PC-3 (cell line): ENCODE results near the gene CLRN3. TPM values are rescaled to one million over a fixed set of nuclear protein-coding genes. Genes with fewer than 3 reads are reported as not detected.

Experiments used
- ATAC-seq: fragments of 200-7000 bp; cut with Tn5 transposase; 2 replicates; pipeline ENCODE4 v1.9.1; 2020; ENCODE audit warnings: mild to moderate bottlenecking, moderate library complexity
- BruUV-seq: library from RNA; stranded (reverse); fragments of 400-500 nt; replicated peaks from 2 replicates; lab custom pipeline; 2021; lab: Mats Ljungman, UMichigan
- CTCF ChIA-PET: fragments of 300-600 bp; sonication (Branson Sonifier 250); formaldehyde crosslinking; loops from one replicate; lab custom pipeline; 2022; ENCODE audit warnings: antibody characterized with exemption; lab: Charles Lee
- POLR2A ChIA-PET: fragments of 300-600 bp; sonication (Branson Sonifier 250); formaldehyde crosslinking; loops from one replicate; lab custom pipeline; 2022; ENCODE audit warnings: antibody characterized with exemption; ENCODE audit not compliant: unreplicated experiment; lab: Charles Lee
- DNase-seq: peaks from one replicate; pipeline ENCODE4 v3.0.0-alpha.2; 2015
- H2AFZ ChIP-seq: fragments of 300-600 bp; sonication (generic); 2 replicates; pipeline ENCODE4 v1.6.0; 2016; ENCODE audit warnings: antibody characterized with exemption, low read length
- H3F3A ChIP-seq: fragments of 300-600 bp; sonication (generic); one replicate; pipeline ENCODE4 v1.6.0; 2017; ENCODE audit warnings: antibody characterized with exemption, low read length, control low read depth, mild to moderate bottlenecking; ENCODE audit not compliant: unreplicated experiment
- H3K27ac ChIP-seq: fragments of 300-600 bp; sonication (generic); 2 replicates; pipeline ENCODE4 v1.5.1; 2016; ENCODE audit warnings: mild to moderate bottlenecking, low read length
- H3K27me3 ChIP-seq: fragments of 300-600 bp; sonication (generic); 2 replicates; pipeline ENCODE4 v1.6.1; 2016; ENCODE audit warnings: low read length, mixed read lengths
- H3K36me3 ChIP-seq: fragments of 300-600 bp; sonication (generic); 2 replicates; pipeline ENCODE4 v1.6.1; 2016; ENCODE audit warnings: low read depth, mixed run types, low read length, mixed read lengths
- H3K4me1 ChIP-seq: fragments of 300-600 bp; sonication (generic); 2 replicates; pipeline ENCODE4 v1.5.1; 2016; ENCODE audit warnings: low read length; ENCODE audit not compliant: insufficient read depth
- H3K4me2 ChIP-seq: fragments of 300-600 bp; sonication (generic); 2 replicates; pipeline ENCODE4 v1.6.0; 2016; ENCODE audit warnings: low read length
- H3K4me3 ChIP-seq: fragments of 300-600 bp; sonication (generic); 2 replicates; pipeline ENCODE4 v1.5.1; 2016; ENCODE audit warnings: mild to moderate bottlenecking, low read length, mixed read lengths
- H3K79me2 ChIP-seq: fragments of 300-600 bp; sonication (generic); 2 replicates; pipeline ENCODE4 v1.6.1; 2017; ENCODE audit warnings: low read length, mixed read lengths
- H3K9ac ChIP-seq: fragments of 300-600 bp; sonication (generic); 2 replicates; pipeline ENCODE4 v1.6.0; 2016; ENCODE audit warnings: mild to moderate bottlenecking, low read length
- H3K9me2 ChIP-seq: fragments of 300-600 bp; sonication (generic); replicated peaks from 2 replicates; pipeline ENCODE4 v1.6.1; 2016; ENCODE audit warnings: mixed run types, low read length, mixed read lengths
- H3K9me3 ChIP-seq: fragments of 300-600 bp; sonication (generic); 2 replicates; pipeline ENCODE4 v1.6.1; 2016; ENCODE audit warnings: low read length, mixed read lengths
- H4K20me1 ChIP-seq: fragments of 300-600 bp; sonication (generic); 2 replicates; pipeline ENCODE4 v1.6.1; 2016; ENCODE audit warnings: low read length, mixed read lengths
- CTCF ChIP-seq: fragments of 300-600 bp; sonication (generic); conservative IDR thresholded peaks from 2 replicates; pipeline ENCODE4 v1.5.1; 2017; ENCODE audit warnings: antibody characterized with exemption, low read depth, mild to moderate bottlenecking, low read length
- EZH2 ChIP-seq: fragments of 300-600 bp; sonication (generic); IDR thresholded peaks from one replicate; pipeline ENCODE4 v1.6.1; 2017; ENCODE audit warnings: antibody characterized with exemption, mild to moderate bottlenecking, low read length; ENCODE audit not compliant: unreplicated experiment
- EZH2phosphoT487 ChIP-seq: fragments of 300-600 bp; sonication (generic); IDR thresholded peaks from 2 replicates; pipeline ENCODE4 v1.6.1; 2018; ENCODE audit warnings: mild to moderate bottlenecking, antibody characterized with exemption, low read length, borderline replicate concordance
- intact Hi-C: fragments of 100-400 bp; cut with micrococcal nuclease; formaldehyde crosslinking; loops from 2 replicates; pipeline ENCODE4 v1.9.0; 2023
- total RNA-seq: library from RNA; depleted of rRNA; stranded (reverse); fragments of >200 nt; gene quantifications from 2 replicates; pipeline ENCODE4 v1.2.3, GENCODE V29; 2014

CLRN3 gene
- total RNA-seq, 1 experiment from 2014 or later: not detected

- DNase-seq (no peak), ATAC-seq (no peak)
- H3K4me3 ChIP-seq: no peak overlapping the region
- no peak overlapping the region for H3K4me2 ChIP-seq
- no peaks in the 10 kb centered on the region for H3K27me3 ChIP-seq
- no peaks in the 10 kb centered on the region for H4K20me1 ChIP-seq
- H3K9me3 ChIP-seq: no peaks in the 10 kb centered on the region
- H3K36me3 ChIP-seq: no peaks in the 10 kb centered on the region
- no peak overlapping the region for H2AFZ ChIP-seq
- ChIA-PET CTCF (no interaction called here), POLR2A (no interaction called here)
- intact Hi-C loops: no loop called here
- H3K79me2 ChIP-seq: no peaks in the 10 kb centered on the region
- TF ChIP-seq EZH2phosphoT487: no peak
- TF ChIP-seq EZH2: no peak
- TF ChIP-seq CTCF: no peak
- no peak overlapping the region for H3K9ac ChIP-seq
- no peaks in the 10 kb centered on the region for H3K9me2 ChIP-seq
- no peaks in the 10 kb centered on the region for H3F3A ChIP-seq
- BruUV-seq: no TSS peak
- H3K27ac ChIP-seq: no peak overlapping the region
- H3K4me1 ChIP-seq: peaks cover 6% of the 10 kb centered on the region; the same call in 1 of the 2 replicates
These were observed 8.2 kb downstream of the CLRN3 start for GRCh38 chr10:127884501-127884900.

- Histone ChIP-seq H3K4me1 (no peaks in the 10 kb centered on the region), H3K9ac (no peak overlapping the region), H3K4me2 (no peak overlapping the region), H3K79me2 (no peaks in the 10 kb centered on the region), H3K9me2 (no peaks in the 10 kb centered on the region), H3F3A (no peaks in the 10 kb centered on the region), H3K9me3 (no peaks in the 10 kb centered on the region), H4K20me1 (no peaks in the 10 kb centered on the region), H3K36me3 (no peaks in the 10 kb centered on the region), H3K4me3 (no peak overlapping the region), H3K27me3 (no peaks in the 10 kb centered on the region), H3K27ac (no peak overlapping the region), H2AFZ (no peak overlapping the region)
- ChIA-PET POLR2A (no interaction called here), CTCF (no interaction called here)
- intact Hi-C loops: no loop called here
- TF ChIP-seq EZH2 (no peak), CTCF (no peak), EZH2phosphoT487 (no peak)
- BruUV-seq: no TSS peak
- DNase-seq (no peak), ATAC-seq (no peak)
These were observed 9.2 kb downstream of the CLRN3 start for GRCh38 chr10:127883516-127883915.

GRCh38 chr10:127882801-127883459 is 9.8 kb downstream of the CLRN3 start:
- Histone ChIP-seq H4K20me1 (no peaks in the 10 kb centered on the region), H3K4me2 (no peak overlapping the region), H3K27me3 (no peaks in the 10 kb centered on the region), H3K36me3 (no peaks in the 10 kb centered on the region), H3K4me3 (no peak overlapping the region), H3K9ac (no peak overlapping the region), H3K27ac (no peak overlapping the region), H3K79me2 (no peaks in the 10 kb centered on the region), H3K9me3 (no peaks in the 10 kb centered on the region), H2AFZ (no peak overlapping the region), H3K9me2 (no peaks in the 10 kb centered on the region), H3F3A (no peaks in the 10 kb centered on the region), H3K4me1 (no peaks in the 10 kb centered on the region)
- POLR2A ChIA-PET: no interaction called here
- TF ChIP-seq EZH2phosphoT487 (no peak), EZH2 (no peak), CTCF (no peak)
- CTCF ChIA-PET: no interaction called here
- intact Hi-C loops: no loop called here
- DNase-seq (peak; percentile 7), ATAC-seq (no peak)
- no TSS peak for BruUV-seq
